HFFc6 (cell line): ENCODE measurements around the gene NGEF. TPM values are rescaled to one million over a fixed set of nuclear protein-coding genes. Genes with fewer than 3 reads are reported as not detected.

ENCODE experiments used
- DNase-seq: peaks from one replicate; pipeline ENCODE4 v3.0.0-alpha.2; 2018
- H3K27ac Mint-ChIP-seq: 2 replicates; pipeline ENCODE4 v1.8.0; 2020; ENCODE audit warnings: mild to moderate bottlenecking, mixed read lengths
- H3K27me3 Mint-ChIP-seq: 2 replicates; pipeline ENCODE4 v1.8.0; 2021; ENCODE audit warnings: mild to moderate bottlenecking, moderate library complexity, mixed read lengths; ENCODE audit not compliant: insufficient read depth
- H3K36me3 Mint-ChIP-seq: 2 replicates; pipeline ENCODE4 v1.8.0; 2021; ENCODE audit warnings: low read depth, mixed read lengths
- H3K4me1 Mint-ChIP-seq: 2 replicates; pipeline ENCODE4 v1.8.0; 2020; ENCODE audit warnings: low read depth, mixed read lengths
- H3K4me3 Mint-ChIP-seq: 2 replicates; pipeline ENCODE4 v1.8.0; 2020; ENCODE audit warnings: mild to moderate bottlenecking, moderate library complexity, mixed read lengths
- H3K9me3 Mint-ChIP-seq: 2 replicates; pipeline ENCODE4 v1.8.0; 2020; ENCODE audit warnings: mild to moderate bottlenecking, mixed read lengths
- CTCF ChIP-seq: fragments of 200-600 bp; sonication (generic); IDR thresholded peaks from 2 replicates; pipeline ENCODE4 v1.5.0; 2021; ENCODE audit warnings: antibody characterized with exemption, mild to moderate bottlenecking
- total RNA-seq, 6 experiments: library from RNA; stranded (reverse); fragmentation: NEBNext Ultra II Directional; extraction: Animal tissue kit (Norgen Biotek cat#: 25700); gene quantifications; 2 replicates in 1 of 6; 3 replicates in 5 of 6; pipeline ENCODE4 v1.2.3, GENCODE V29; 2021

The NGEF gene
- total RNA-seq, 6 experiments from 2014 or later = 0.20 to 0.36 (median 0.28) TPM; not detected in 3

- no peak overlapping the region for H3K27ac Mint-ChIP-seq
- peaks cover 24% of the 10 kb centered on the region for H3K27me3 Mint-ChIP-seq
- no peaks in the 10 kb centered on the region for H3K4me1 Mint-ChIP-seq
- H3K4me3 Mint-ChIP-seq = no peak overlapping the region
- no peak for DNase-seq
- H3K9me3 Mint-ChIP-seq = no peaks in the 10 kb centered on the region
- H3K36me3 Mint-ChIP-seq = no peaks in the 10 kb centered on the region
- TF ChIP-seq CTCF = no peak
These were observed 47.5 kb upstream of the NGEF start for GRCh38 chr2:233060501-233060979.

GRCh38 chr2:233059797-233060500 lies 46.9 kb upstream of the NGEF start, which contains the start of gene INPP5D:
Gene INPP5D (plus strand): TSS chr2:233060342. CDS start chr2:233060479, 137 bp downstream.
- DNase-seq = no peak
- no peak within 1 kb of the TSS for H3K4me3 Mint-ChIP-seq
- H3K27me3 Mint-ChIP-seq = peaks cover 21% of the 10 kb centered on the region
- H3K27ac Mint-ChIP-seq = no peak within 1 kb of the TSS
- no peaks in the 10 kb centered on the region for H3K36me3 Mint-ChIP-seq
- no peak for TF ChIP-seq CTCF
- H3K9me3 Mint-ChIP-seq = no peaks in the 10 kb centered on the region
- no peaks in the 10 kb centered on the region for H3K4me1 Mint-ChIP-seq

- H3K36me3 Mint-ChIP-seq = no peaks in the 10 kb centered on the region
- no peaks in the 10 kb centered on the region; the same call in 1 of the 2 replicates for H3K4me1 Mint-ChIP-seq
- peaks cover 22% of the 10 kb centered on the region for H3K27me3 Mint-ChIP-seq
- no peak for TF ChIP-seq CTCF
- no peak overlapping the region for H3K27ac Mint-ChIP-seq
- no peaks in the 10 kb centered on the region for H3K9me3 Mint-ChIP-seq
- DNase-seq = no peak
- no peak overlapping the region for H3K4me3 Mint-ChIP-seq
These were observed 46.4 kb upstream of the NGEF start for GRCh38 chr2:233059547-233059796.

GRCh38 chr2:233058717-233059546 lies 45.9 kb upstream of the NGEF start:
- no peak for TF ChIP-seq CTCF
- Mint-ChIP-seq H3K27ac (no peak overlapping the region), H3K36me3 (no peaks in the 10 kb centered on the region), H3K9me3 (no peaks in the 10 kb centered on the region), H3K4me3 (no peak overlapping the region), H3K27me3 (peaks cover 22% of the 10 kb centered on the region), H3K4me1 (peaks cover 1% of the 10 kb centered on the region)
- no peak for DNase-seq

GRCh38 chr2:233056961-233057605 lies 44.0 kb upstream of the NGEF start:
- Mint-ChIP-seq H3K27ac (no peak overlapping the region), H3K36me3 (no peaks in the 10 kb centered on the region), H3K4me1 (peaks cover 5% of the 10 kb centered on the region), H3K27me3 (peaks cover 28% of the 10 kb centered on the region), H3K4me3 (no peak overlapping the region), H3K9me3 (no peaks in the 10 kb centered on the region)
- no peak for TF ChIP-seq CTCF
- no peak for DNase-seq
